GM23248 (cell line): ENCODE results near the gene INS. TPM values are rescaled to one million over a fixed set of nuclear protein-coding genes. Genes with fewer than 3 reads are reported as not detected.

Experiments used
- DNase-seq: peaks from one replicate; pipeline ENCODE4 v3.0.0-alpha.2; 2015
- H2AFZ ChIP-seq: fragments of 200-600 bp; sonication (generic); 2 replicates; pipeline ENCODE4 v1.6.1; 2016; ENCODE audit warnings: antibody characterized with exemption
- H3F3A ChIP-seq: fragments of 200-600 bp; sonication (generic); 2 replicates; pipeline ENCODE4 v1.6.1; 2016; ENCODE audit warnings: mild to moderate bottlenecking, antibody characterized with exemption, mixed run types; ENCODE audit not compliant: insufficient read depth
- H3K27ac ChIP-seq: fragments of 200-600 bp; sonication (generic); 2 replicates; pipeline ENCODE4 v1.5.1; 2016; ENCODE audit warnings: mild to moderate bottlenecking
- H3K27me3 ChIP-seq: fragments of 200-600 bp; sonication (generic); replicated peaks from 2 replicates; pipeline ENCODE4 v1.6.1; 2016; ENCODE audit warnings: mild to moderate bottlenecking; ENCODE audit not compliant: insufficient read depth
- H3K36me3 ChIP-seq: fragments of 200-600 bp; sonication (generic); 2 replicates; pipeline ENCODE4 v1.6.1; 2016; ENCODE audit warnings: low read depth, mild to moderate bottlenecking
- H3K4me1 ChIP-seq: fragments of 200-600 bp; sonication (generic); 2 replicates; pipeline ENCODE4 v1.6.1; 2016; ENCODE audit warnings: mild to moderate bottlenecking; ENCODE audit not compliant: insufficient read depth
- H3K4me2 ChIP-seq: fragments of 200-600 bp; sonication (generic); one replicate; pipeline ENCODE4 v1.6.1; 2016; ENCODE audit warnings: mild to moderate bottlenecking; ENCODE audit not compliant: unreplicated experiment
- H3K4me3 ChIP-seq: fragments of 200-600 bp; sonication (generic); 2 replicates; pipeline ENCODE4 v1.5.1; 2016; ENCODE audit warnings: mild to moderate bottlenecking
- H3K79me2 ChIP-seq: fragments of 200-600 bp; sonication (generic); 2 replicates; pipeline ENCODE4 v1.6.1; 2016; ENCODE audit warnings: mild to moderate bottlenecking; ENCODE audit not compliant: insufficient read depth
- H3K9ac ChIP-seq: fragments of 200-600 bp; sonication (generic); 2 replicates; pipeline ENCODE4 v1.6.1; 2016; ENCODE audit warnings: mild to moderate bottlenecking
- H3K9me2 ChIP-seq: fragments of 200-600 bp; sonication (generic); 2 replicates; pipeline ENCODE4 v1.6.1; 2016; ENCODE audit warnings: mixed run types, mild to moderate bottlenecking, moderate library complexity; ENCODE audit not compliant: insufficient read depth
- H3K9me3 ChIP-seq: fragments of 200-600 bp; sonication (generic); one replicate; pipeline ENCODE4 v1.6.1; 2017; ENCODE audit warnings: low read depth
- H4K20me1 ChIP-seq: fragments of 200-600 bp; sonication (generic); 2 replicates; pipeline ENCODE4 v1.6.0; 2016; ENCODE audit not compliant: insufficient read depth
- EZH2 ChIP-seq: fragments of 200-600 bp; sonication (generic); IDR thresholded peaks from 2 replicates; pipeline ENCODE4 v1.6.1; 2018; ENCODE audit warnings: antibody characterized with exemption, mild to moderate bottlenecking; ENCODE audit not compliant: insufficient read depth, poor library complexity, severe bottlenecking
- EZH2phosphoT487 ChIP-seq: fragments of 200-600 bp; sonication (generic); IDR thresholded peaks from 2 replicates; pipeline ENCODE4 v1.6.1; 2018; ENCODE audit warnings: antibody characterized with exemption, moderate library complexity, mild to moderate bottlenecking, low read depth; ENCODE audit not compliant: insufficient read depth
- WGBS, 2 experiments: methylation state at CpG; one replicate each; pipeline ENCODE4 v1.1.6; 2015 to 2017; ENCODE audit warnings: low lambda C conversion rate in 2 of 2, low coverage in 1 of 2; ENCODE audit errors: missing lambda C conversion rate in 2 of 2; 5-methylcytosine and 5-hydroxymethylcytosine counted together
- in situ Hi-C: fragments of 300-500 bp; cut with MboI; formaldehyde crosslinking; loops from 2 replicates; pipeline ENCODE4 v1.15.0; 2020
- polyA plus RNA-seq: library from polyadenylated mRNA; unstranded; fragments of >200 nt; fragmentation: Nextera tagmentation; extraction: Ambion mirVana; gene quantifications from 2 replicates; pipeline ENCODE4 v1.2.1, GENCODE V29; 2016
- total RNA-seq: library from RNA; depleted of rRNA; stranded (reverse); fragments of >200 nt; shearing (Covaris generic); gene quantifications from 2 replicates; pipeline ENCODE4 v1.2.3, GENCODE V29; 2014

INS gene
- total and polyA plus RNA-seq, 2 experiments from 2014 or later = not detected

- in situ Hi-C loops = loop anchor here (25.0 kb wide), 2 partner anchors 110 to 710 kb away; partner anchors contain the start of gene CDKN1C
- TF ChIP-seq EZH2phosphoT487 (no peak), EZH2 (no peak)
- H3K4me1 ChIP-seq = peaks cover 11% of the 10 kb centered on the region; the same call in 1 of the 2 replicates
Observed at GRCh38 chr11:2177076-2177475, 16.1 kb upstream of the INS start.

GRCh38 chr11:2176389-2176900 lies 15.4 kb upstream of the INS start:
- no peak overlapping the region for H3K27ac ChIP-seq
- H3K27me3 ChIP-seq = peaks cover 4% of the 10 kb centered on the region; the same call in 1 of the 2 replicates
- no peak overlapping the region for H3K4me2 ChIP-seq
- no peaks in the 10 kb centered on the region for H3K36me3 ChIP-seq
- 82 to 84% methylated on average over 14 of the region's 14 CpGs for whole genome bisulfite sequencing, 2 experiments
- no peak overlapping the region for H2AFZ ChIP-seq
- no peak overlapping the region for H3K4me3 ChIP-seq
- H3K9ac ChIP-seq = no peak overlapping the region
- H3K79me2 ChIP-seq = no peaks in the 10 kb centered on the region
- TF ChIP-seq EZH2 = no peak
- H3K4me1 ChIP-seq = peaks cover 11% of the 10 kb centered on the region; the same call in 1 of the 2 replicates
- no peak for DNase-seq
- in situ Hi-C loops = loop anchor here (25.0 kb wide), 2 partner anchors 111 to 711 kb away; partner anchors contain the start of gene CDKN1C
- H3K9me2 ChIP-seq = no peaks in the 10 kb centered on the region
- H3K9me3 ChIP-seq = no peaks in the 10 kb centered on the region
- H4K20me1 ChIP-seq = no peaks in the 10 kb centered on the region
- H3F3A ChIP-seq = no peaks in the 10 kb centered on the region

More at GRCh38 chr11:2177076-2177475, 16.1 kb upstream of the INS start:
- Histone ChIP-seq H4K20me1 (no peaks in the 10 kb centered on the region), H2AFZ (no peak overlapping the region), H3K79me2 (no peaks in the 10 kb centered on the region), H3F3A (no peaks in the 10 kb centered on the region), H3K9me2 (no peaks in the 10 kb centered on the region), H3K4me3 (no peak overlapping the region), H3K9me3 (no peaks in the 10 kb centered on the region), H3K4me2 (no peak overlapping the region), H3K9ac (no peak overlapping the region), H3K27ac (no peak overlapping the region), H3K36me3 (no peaks in the 10 kb centered on the region), H3K27me3 (peaks cover 7% of the 10 kb centered on the region; the same call in 1 of the 2 replicates)
- WGBS, 2 experiments = 20 to 21% methylated on average over 17 to 18 of the region's 18 CpGs
- peak; percentile 18 for DNase-seq

GRCh38 chr11:2175659-2176058 lies 14.7 kb upstream of the INS start:
- in situ Hi-C loops = loop anchor here (25.0 kb wide), 2 partner anchors 112 to 712 kb away; partner anchors contain the start of gene CDKN1C

GRCh38 chr11:2174361-2174760 lies 13.4 kb upstream of the INS start:
- no peak overlapping the region for H3K27ac ChIP-seq
- H3K27me3 ChIP-seq = peaks cover 3% of the 10 kb centered on the region; the same call in 1 of the 2 replicates
- no peaks in the 10 kb centered on the region for H3K9me3 ChIP-seq
- H4K20me1 ChIP-seq = no peaks in the 10 kb centered on the region
- in situ Hi-C loops = loop anchor here (25.0 kb wide), 2 partner anchors 312 to 462 kb away; partner anchors contain the start of gene LSP1
- no peaks in the 10 kb centered on the region for H3K79me2 ChIP-seq
- H3K36me3 ChIP-seq = no peaks in the 10 kb centered on the region
- H2AFZ ChIP-seq = no peak overlapping the region
- peaks cover 11% of the 10 kb centered on the region; the same call in 1 of the 2 replicates for H3K4me1 ChIP-seq
- no peak overlapping the region for H3K4me2 ChIP-seq
- no peak overlapping the region for H3K4me3 ChIP-seq
- H3K9ac ChIP-seq = no peak overlapping the region
- TF ChIP-seq EZH2 (no peak), EZH2phosphoT487 (no peak)
- H3F3A ChIP-seq = no peaks in the 10 kb centered on the region
- no peak for DNase-seq
- WGBS, 2 experiments = 61 to 73% methylated on average over 8 to 11 of the region's 11 CpGs
- H3K9me2 ChIP-seq = no peaks in the 10 kb centered on the region

More at GRCh38 chr11:2175659-2176058, 14.7 kb upstream of the INS start:
- Histone ChIP-seq H3K9ac (no peak overlapping the region), H3K9me3 (no peaks in the 10 kb centered on the region), H2AFZ (no peak overlapping the region), H3K9me2 (no peaks in the 10 kb centered on the region), H3K36me3 (no peaks in the 10 kb centered on the region), H3K4me1 (peaks cover 11% of the 10 kb centered on the region; the same call in 1 of the 2 replicates), H4K20me1 (no peaks in the 10 kb centered on the region), H3F3A (no peaks in the 10 kb centered on the region), H3K4me2 (no peak overlapping the region), H3K79me2 (no peaks in the 10 kb centered on the region), H3K4me3 (no peak overlapping the region), H3K27me3 (peaks cover 3% of the 10 kb centered on the region; the same call in 1 of the 2 replicates), H3K27ac (no peak overlapping the region)
- DNase-seq = peak; percentile 84
- 34 to 38% methylated on average over 12 to 13 of the region's 13 CpGs for WGBS, 2 experiments
- TF ChIP-seq EZH2 (no peak), EZH2phosphoT487 (no peak)
